ENCODE data around the gene CDK9. TPM values are rescaled to one million over a fixed set of nuclear protein-coding genes. Genes with fewer than 3 reads are reported as not detected.

CDK9 gene
- total RNA-seq, 1 donor from 2014 or later: 55.5 TPM

DNA sequence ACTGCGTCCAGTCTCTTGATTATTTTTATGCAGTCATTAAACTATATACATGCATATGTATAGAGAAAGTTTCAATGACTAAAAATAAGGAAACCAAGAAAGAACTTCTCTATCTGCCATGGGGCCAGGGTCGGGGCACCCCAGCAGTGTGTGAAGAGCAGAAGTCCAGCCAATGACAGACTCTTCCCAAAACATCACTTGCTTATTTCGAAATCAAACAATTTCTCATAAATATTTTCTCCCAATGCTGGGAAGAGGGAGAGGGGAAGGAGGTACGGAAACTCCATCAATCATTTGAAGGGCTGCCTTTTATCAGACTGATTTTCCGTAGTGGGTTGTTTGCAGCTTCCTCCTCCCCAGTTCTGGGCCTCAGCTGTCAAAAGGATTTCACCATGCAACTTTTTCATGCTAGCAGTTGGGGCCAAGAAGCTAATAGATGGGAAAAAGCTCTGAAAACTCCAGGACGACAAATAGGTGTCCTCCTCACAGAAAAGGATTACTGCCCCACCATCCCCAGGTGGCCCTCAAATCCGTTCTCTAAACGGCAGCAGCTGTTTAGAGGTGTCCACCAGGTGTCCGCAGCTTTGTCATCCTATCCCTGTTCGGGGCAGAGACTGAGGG lies 16.2 kb downstream of the CDK9 start:
- ATAC-seq (no peak), DNase-seq (ENCODE audit: low spot score) (no peak)

DNA sequence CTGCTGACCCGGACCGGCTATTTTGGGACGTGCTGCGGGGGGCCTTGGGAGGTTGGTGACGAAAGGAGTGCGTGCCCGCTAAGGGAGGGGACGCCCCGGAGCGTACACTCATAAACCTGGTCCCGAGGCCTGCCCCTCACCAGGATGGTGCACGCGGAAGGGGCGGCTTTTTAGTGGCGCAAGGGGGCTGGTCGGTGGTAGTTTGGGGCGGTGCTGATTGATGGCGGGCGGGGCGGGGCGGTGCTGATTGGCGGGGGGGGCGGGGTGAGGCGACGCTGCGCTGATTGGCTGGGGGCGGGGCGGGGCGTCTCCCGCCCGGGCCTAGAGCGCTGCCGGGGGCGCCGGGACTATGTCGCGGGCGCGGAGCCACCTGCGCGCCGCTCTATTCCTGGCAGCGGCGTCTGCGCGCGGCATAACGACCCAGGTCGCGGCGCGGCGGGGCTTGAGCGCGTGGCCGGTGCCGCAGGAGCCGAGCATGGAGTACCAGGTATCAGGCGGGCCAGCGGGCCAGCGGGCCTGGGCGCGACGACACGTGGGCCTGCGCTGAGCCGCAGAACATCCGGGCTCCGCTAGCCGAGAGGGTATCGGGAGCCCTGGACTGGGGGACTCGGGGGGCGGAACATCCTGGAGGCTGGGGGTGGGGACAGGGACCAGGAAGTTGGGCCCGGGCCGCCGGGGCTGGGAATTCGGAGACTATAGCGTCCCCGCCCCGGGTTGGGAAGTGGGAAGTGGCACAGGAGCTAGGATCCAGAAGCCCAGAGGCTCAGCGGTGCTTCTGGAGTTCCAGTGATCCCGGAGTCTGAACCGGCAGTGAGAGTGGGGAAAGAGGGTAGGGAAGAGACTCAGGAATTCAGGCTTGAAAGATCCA lies 17.0 kb downstream of the CDK9 start, which contains the start of gene FPGS:
FPGS (plus strand) TSS at position 307 of the 868 bp plus-strand sequence; CDS start at position 350, 43 bp downstream.
- DNase-seq (ENCODE audit: low spot score): peak; percentile 88

DNA sequence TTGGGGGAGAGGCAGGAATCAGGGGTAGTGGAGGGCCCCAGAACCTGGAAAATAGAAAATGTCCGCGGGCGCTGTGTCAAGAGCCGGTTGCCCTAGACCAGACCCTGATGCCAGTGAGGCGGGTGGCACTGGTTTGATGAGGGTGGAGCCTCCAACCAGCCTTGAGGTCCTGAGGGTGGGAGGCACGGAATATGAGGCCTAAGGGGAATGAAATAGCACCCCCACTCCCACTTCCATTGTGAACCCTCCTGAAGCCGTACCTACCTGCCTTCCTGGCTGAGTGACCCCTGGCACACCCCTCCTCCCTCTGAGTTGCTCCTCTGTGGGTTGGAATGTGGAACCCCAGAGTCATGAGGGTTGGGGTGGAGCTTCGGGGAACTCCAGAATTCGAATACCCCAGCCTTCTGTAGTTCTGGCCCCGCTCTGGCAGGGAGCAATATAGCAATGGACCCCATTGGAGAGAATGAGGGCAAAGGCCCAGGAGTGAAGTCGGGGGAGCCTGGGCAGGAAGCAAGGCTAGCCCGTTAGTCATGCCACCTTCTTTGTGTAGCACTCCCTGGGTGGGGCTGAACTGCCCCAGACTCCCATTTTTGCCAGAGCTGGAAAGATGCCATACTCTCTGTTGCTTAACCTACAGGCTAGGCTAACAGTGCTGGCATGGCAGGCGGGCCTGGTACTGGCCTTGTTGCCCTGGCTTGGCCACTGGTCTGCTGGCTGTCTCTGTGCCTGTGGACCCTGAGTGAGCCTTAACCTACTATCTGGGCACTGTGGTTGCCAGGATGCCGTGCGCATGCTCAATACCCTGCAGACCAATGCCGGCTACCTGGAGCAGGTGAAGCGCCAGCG lies 17.9 kb downstream of the CDK9 start:
- DNase-seq (ENCODE audit: low spot score): peak; percentile 94

More for the DNA sequence above, 17.0 kb downstream of the CDK9 start, which contains the start of gene FPGS:
- ATAC-seq: peak; percentile 74

DNA sequence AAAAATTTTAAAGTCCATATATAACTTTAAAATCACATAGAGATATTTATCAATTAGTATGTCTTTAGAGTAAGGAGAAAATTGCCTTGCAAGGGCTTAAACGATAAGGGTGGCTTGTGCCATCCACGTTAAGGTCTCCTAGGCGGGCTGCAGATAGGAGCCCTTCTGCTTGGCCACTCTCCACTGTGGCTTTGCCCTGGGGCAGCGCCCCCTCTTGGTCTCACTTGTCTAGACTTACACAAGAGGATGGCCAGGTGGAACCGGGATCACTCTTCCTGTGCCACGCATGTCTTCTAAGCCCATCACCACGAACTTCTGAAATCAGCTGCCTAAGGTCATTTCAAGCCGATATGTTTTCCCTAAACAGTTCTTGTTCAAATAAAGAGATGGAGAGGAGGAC lies 19.8 kb downstream of the CDK9 start:
- ATAC-seq (no peak), DNase-seq (ENCODE audit: low spot score) (no peak)

More for the DNA sequence above, 17.9 kb downstream of the CDK9 start:
- peak; percentile 67 for ATAC-seq

DNA sequence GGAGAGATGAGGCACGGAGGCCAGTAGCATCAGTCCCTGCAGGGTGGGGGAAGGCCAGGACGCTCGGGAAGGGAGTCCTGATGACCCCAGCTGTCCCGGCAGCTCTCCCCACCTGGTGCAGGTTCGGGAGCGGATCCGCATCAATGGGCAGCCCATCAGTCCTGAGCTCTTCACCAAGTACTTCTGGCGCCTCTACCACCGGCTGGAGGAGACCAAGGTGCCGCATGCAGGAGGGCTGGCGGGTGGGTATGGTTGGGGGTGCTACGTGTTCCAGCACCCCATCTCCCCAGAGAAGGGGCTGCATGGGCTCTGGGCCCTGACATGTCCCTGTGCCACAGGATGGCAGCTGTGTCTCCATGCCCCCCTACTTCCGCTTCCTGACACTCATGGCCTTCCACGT lies 21.0 kb downstream of the CDK9 start:
- no peak for DNase-seq (ENCODE audit: low spot score)

DNA sequence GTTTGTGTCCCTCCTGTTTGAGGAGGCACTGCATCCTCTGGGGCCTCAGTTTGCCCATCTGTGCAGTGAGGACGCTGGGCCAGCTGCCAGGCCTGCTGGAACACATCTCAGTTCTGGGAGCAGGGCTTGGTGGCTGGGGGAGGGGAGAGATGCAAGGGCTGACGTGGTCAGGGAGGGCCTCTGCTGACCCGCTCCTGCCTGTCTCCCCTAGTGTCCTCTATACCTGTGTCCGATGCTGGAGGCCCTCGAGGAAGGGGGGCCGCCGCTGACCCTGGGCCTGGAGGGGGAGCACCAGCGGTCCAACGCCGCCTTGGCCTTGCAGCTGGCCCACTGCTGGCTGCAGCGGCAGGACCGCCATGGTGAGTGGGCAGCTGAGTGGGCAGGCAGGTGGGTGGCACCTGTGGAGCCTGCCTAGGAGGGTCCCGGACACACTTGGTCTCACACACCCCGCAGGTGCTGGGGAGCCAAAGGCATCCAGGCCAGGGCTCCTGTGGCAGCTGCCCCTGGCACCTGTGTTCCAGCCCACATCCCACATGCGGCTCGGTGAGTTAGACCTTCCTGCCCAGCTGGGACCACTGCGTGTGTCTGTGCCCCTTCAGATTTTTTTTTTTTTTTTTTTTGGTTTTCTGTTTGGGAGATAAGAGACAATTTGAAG lies 22.6 kb downstream of the CDK9 start:
- ATAC-seq (no peak), DNase-seq (ENCODE audit: low spot score) (no peak)

More for the DNA sequence above, 21.0 kb downstream of the CDK9 start:
- ATAC-seq: no peak

DNA sequence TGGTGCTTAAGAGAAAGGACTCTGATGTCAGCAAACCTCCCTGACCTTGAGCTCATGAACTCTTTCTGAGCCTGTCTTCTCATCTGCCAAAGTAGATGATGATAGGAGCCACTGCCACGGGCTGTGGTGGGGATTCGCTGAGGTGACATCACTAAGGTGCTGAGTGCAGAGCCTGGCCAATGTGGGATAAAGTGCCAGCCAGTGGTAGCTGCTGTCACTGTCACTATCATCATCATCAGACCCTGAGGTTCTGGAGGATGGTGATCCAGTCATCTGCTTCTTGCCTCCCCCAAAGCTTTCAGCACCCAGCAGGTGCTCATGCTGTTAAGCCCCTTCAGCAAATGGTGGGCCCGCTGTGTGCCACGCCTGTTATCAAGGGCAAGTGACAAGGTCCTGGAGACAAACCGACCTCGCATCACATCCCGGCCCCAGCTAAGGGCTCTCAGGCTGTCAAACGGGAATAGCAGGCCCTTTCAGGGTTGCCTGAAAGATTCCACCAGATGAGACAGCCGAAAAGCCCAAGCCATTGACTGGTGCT lies 23.2 kb downstream of the CDK9 start:
- ATAC-seq (no peak), DNase-seq (ENCODE audit: low spot score) (no peak)

DNA sequence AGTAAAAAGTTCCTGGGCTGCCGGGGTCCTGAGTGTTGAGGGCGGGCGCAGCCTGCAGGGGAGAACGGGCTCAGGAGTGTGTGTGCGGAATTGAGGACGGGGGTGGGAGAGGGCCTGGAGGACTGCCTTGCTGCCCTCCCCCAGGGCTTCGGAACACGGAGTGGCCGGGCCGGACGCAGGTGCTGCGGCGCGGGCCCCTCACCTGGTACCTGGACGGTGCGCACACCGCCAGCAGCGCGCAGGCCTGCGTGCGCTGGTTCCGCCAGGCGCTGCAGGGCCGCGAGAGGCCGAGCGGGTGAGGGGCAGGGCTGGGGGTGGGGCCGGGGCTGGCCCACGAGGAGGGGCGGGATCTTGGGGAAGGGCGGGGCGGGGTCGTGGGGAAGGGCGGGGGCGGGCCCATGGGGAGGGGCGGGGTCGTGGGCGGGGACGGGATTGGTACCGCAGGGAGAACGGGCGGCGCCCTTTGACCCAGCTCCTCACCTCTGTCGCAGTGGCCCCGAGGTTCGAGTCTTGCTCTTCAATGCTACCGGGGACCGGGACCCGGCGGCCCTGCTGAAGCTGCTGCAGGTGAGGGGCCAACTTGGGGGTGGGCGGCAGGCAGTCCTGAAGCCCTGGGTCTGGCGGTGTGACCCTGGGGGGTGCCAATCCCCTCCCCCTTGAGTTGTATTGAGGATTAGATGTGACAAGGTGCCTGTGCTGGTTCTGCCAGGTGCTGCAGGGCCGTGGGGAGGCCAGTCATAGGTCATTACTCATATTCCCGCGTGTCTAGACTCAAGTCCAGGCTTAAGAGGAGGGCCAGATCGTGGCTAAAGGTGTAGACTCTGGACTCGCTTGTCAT lies 23.9 kb downstream of the CDK9 start:
- peak; percentile 70 for DNase-seq (ENCODE audit: low spot score)
- peak; percentile 87 for ATAC-seq

DNA sequence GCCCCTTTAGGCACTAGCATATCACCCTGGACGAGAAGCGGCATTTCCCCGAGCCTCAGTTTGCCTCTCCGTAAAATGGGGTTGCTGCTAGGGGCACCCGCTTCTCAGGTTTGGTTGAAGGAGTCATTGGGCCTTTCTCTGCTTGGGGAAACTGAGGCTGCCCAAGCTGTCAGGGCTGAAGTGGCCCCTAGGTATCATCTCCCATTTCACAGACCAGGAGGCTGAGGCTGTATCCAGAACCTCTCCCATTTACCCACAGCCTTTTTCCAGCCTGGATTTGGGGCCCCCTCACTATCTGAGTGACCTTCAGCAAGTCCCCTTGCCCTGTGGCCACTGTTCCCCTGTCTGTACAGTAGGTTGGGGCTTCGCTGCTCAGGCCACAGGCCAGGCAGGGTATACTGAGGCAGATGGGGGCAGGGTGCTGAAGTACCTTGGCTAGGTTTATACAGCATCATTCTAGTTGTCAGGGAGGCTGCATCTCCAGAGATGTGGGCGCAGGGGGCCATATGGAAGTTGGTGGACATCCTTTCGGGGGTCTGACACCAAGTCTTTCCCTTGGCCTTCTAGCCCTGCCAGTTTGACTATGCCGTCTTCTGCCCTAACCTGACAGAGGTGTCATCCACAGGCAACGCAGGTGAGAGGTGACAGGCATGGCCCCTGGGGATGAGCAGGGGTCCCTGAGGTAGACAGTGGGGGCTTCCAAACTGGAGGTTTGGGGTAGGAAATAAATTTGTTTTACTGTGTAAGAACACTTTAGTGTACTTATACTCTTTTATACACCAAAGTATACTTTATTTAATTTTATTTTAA lies 24.7 kb downstream of the CDK9 start:
- no peak for DNase-seq (ENCODE audit: low spot score)
- ATAC-seq: no peak

DNA sequence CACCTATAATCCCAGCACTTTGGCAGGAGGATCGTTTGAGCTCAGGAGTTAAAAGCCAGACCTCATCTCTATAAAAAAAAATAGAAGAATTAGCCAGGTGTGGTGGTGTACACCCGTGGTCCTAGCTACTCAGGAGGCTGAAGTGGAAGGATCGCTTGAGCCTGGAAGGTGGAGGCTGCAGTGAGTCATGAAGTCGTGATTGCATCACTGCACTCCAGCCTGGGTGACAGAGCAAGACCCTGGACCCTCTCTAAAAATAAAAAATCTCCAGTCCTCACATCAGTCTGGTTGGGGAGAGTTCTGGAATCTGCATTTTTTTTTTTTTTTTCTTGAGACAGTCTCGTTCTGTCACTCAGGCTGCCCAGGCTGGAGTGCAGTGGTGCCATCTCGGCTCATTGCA lies 26.2 kb downstream of the CDK9 start:
- DNase-seq (ENCODE audit: low spot score) (no peak), ATAC-seq (no peak)

DNA sequence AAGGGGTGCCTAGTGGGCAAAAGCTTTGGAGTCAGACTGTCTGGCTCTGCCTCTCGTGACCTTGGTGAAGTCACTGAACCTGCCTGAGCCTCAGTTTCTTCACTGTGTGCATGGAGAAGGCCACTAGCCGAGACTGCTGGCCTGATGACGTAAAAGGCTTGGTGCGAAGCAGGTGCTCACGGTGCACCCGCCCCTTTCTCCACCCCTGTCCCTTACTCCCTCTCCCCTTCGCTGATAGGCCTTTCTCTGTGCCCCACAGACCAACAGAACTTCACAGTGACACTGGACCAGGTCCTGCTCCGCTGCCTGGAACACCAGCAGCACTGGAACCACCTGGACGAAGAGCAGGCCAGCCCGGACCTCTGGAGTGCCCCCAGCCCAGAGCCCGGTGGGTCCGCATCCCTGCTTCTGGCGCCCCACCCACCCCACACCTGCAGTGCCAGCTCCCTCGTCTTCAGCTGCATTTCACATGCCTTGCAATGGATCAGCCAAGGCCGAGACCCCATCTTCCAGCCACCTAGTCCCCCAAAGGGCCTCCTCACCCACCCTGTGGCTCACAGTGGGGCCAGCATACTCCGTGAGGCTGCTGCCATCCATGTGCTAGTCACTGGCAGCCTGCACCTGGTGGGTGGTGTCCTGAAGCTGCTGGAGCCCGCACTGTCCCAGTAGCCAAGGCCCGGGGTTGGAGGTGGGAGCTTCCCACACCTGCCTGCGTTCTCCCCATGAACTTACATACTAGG lies 27.3 kb downstream of the CDK9 start:
- DNase-seq (ENCODE audit: low spot score) (no peak), ATAC-seq (no peak)

DNA sequence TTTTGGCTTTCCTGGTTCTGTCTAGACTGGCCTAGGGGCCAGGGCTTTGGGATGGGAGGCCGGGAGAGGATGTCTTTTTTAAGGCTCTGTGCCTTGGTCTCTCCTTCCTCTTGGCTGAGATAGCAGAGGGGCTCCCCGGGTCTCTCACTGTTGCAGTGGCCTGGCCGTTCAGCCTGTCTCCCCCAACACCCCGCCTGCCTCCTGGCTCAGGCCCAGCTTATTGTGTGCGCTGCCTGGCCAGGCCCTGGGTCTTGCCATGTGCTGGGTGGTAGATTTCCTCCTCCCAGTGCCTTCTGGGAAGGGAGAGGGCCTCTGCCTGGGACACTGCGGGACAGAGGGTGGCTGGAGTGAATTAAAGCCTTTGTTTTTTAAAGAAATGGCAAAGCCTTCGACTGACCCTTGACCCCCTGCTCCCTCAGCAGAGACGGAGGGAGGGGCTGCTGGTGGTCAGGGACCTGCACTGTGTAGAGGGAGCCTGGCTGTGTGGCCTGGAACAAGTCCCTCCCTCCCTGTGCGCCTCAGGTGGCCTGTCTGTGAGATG lies 27.9 kb downstream of the CDK9 start:
- ATAC-seq: no peak
- DNase-seq (ENCODE audit: low spot score): no peak

DNA sequence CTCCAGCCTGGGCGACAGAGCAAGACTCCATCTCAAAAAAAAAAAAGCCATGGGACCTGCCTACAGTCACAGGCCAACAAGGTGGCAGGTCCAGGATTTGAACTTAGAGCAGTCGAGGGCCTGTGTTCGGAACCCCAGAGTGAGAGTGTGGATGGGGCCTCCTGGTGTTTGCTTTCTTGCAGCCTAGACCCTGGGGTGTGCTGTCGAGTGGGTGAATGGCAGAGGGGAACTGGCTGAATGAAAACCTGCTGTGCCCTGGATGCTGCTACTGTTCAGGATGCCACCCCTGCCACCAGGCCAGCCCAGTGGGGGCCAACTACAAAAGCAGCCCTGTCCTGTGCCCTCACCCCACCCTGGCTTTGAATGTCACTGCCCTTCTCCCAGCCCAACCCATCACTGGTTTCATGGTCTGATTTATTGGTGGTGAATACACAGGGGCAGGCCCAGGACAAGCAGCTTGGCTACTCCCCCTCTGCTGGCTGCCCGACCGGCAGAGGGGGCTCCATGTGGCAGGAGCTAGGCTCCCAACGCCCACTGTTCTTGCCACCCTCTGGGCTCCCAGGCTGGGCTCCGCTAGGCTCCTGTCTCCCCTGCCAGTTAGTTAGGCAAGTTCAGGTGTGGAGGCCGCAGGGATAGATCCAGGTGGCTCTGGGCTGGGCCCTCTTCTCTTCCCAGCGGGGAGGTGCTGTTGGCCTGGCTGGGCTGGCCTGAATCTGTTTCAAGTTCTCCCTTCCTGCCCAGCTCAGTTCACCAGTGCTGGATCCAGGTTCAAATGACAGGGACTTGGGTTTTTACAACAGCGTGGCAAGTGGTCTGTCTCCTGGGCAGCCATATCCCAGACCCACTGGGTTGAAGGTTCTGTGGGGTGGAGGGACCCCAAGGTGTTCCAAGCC lies 29.0 kb downstream of the CDK9 start:
- no peak for DNase-seq (ENCODE audit: low spot score)
- ATAC-seq: no peak

DNA sequence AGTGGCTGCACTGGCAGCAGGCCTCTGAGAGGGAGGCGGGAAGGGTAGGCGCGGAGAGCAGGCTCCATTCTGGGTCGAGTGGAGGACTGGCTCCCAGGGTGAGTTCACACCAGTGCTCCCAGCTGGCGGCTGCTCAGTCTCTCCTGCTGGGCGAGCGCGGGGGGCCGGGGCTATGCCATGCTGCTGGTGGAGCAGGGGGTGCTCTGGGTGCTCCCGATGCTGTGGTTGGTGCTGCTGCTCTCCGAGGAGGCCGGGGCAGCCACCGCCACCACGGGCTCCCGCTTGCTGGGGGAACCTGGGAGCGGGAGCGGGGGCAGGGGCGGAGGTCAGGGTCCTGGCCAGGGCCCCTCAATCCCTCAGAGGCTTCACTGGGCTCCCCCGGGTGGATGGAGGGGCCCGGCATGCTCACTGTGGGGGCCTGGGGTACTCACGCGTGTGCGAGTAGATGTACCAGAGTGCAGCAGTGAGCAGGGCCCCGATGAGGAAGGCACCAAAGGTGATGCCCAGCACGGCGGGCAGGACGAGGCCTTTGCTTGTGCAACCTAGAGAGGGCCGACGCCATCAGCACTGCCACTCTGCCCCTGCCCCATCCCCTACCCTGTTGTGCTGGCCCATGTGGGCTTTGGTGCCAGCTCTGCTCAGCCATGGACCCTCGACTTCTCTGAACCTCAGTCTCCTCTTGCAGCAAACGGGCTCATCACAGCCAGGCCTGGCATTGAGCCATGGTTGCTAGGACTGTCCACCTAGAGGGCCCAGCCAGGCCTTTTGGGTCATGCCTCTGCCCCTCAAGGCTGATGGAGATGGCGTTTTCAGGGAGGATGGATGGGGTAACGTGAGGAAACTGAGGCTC lies 29.9 kb downstream of the CDK9 start:
- no peak for DNase-seq (ENCODE audit: low spot score)
- peak; percentile 1 for ATAC-seq

DNA sequence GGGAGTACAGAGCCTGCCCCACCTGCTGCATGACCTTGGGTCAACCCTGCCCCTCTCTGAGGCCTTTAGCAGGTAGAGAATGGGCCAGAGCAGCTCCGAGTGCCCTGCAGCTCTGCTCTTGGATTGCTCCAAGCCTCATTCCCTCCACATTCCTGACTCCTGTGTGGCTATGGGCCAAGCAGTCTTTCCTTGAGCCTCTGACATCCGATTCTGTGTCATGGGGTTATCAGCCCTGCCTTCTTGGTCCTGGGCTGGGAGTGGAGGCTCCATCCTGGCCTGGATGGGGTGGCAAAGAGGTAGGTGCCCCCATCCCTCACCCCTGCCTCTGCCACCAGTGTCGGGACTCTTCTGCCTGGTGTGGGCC lies 30.5 kb downstream of the CDK9 start:
- ATAC-seq: peak; percentile 1

DNA sequence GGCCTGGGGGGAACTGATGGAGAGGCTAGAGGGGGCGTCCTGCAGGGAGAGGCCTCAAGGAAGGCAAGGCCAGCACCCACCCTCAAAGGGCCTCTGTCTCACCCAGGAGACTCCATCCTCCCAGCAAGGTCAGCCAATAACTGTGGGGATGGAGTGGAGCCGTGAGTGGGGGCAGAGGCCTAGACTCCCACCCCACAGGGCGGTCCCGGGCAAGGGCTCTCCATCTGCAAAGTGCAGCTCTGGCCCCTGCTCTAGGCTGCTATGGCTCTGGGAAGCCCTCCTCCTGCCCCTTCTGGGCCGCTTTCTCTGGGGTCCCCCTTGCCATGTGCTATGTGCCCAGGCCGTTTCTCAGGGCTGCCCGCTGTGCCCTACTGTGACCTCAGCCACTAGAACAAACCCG lies 30.9 kb downstream of the CDK9 start:
- ATAC-seq: peak; percentile 1

More for the DNA sequence above, 30.5 kb downstream of the CDK9 start:
- no peak for DNase-seq (ENCODE audit: low spot score)

More for the DNA sequence above, 30.9 kb downstream of the CDK9 start:
- no peak for DNase-seq (ENCODE audit: low spot score)
